GM19035 (cell line): ENCODE results near the gene CACTIN.
A peak's percentile ranks its signal among the peaks of the same experiment; 100 is the strongest.
"Not testable (repeated sequence)": the region's sequence is repeated elsewhere in the genome, so short reads cannot be mapped to it uniquely, and the experiment has no call there.

Experiments
- ATAC-seq: cut with Tn5 transposase; IDR thresholded peaks from one replicate; pipeline ENCODE4 v1.9.1; 2021; ENCODE audit not compliant: unreplicated experiment

Gene CACTIN

GRCh38 chr19:3626473-3627350, at the start of gene CACTIN:
CACTIN (minus strand) TSS chr19:3626790; CDS start chr19:3626762, 28 bp downstream.
- ATAC-seq: peak; percentile 90

- ATAC-seq: no peak
These were observed 48.4 kb upstream of the CACTIN start for GRCh38 chr19:3674784-3675543.

- no peak for ATAC-seq
These were observed 47.2 kb upstream of the CACTIN start for GRCh38 chr19:3673506-3674439.

- ATAC-seq: no peak
These were observed 46.4 kb upstream of the CACTIN start for GRCh38 chr19:3672993-3673392.

- ATAC-seq: no peak
These were observed 46.0 kb upstream of the CACTIN start for GRCh38 chr19:3672575-3672948.

GRCh38 chr19:3671680-3672574, 45.3 kb upstream of the CACTIN start:
- ATAC-seq: no peak

GRCh38 chr19:3670796-3671679, 44.4 kb upstream of the CACTIN start:
- no peak for ATAC-seq

- ATAC-seq: no peak
These were observed 43.6 kb upstream of the CACTIN start for GRCh38 chr19:3669947-3670795.

- no peak for ATAC-seq
These were observed 42.7 kb upstream of the CACTIN start for GRCh38 chr19:3669082-3669946.

- no peak for ATAC-seq
These were observed 41.9 kb upstream of the CACTIN start for GRCh38 chr19:3668331-3669081.

GRCh38 chr19:3667766-3668165, 41.2 kb upstream of the CACTIN start:
- no peak for ATAC-seq

GRCh38 chr19:3667037-3667638, 40.5 kb upstream of the CACTIN start:
- no peak for ATAC-seq

- not testable (repeated sequence) for ATAC-seq
These were observed 39.9 kb upstream of the CACTIN start for GRCh38 chr19:3666545-3666856.

GRCh38 chr19:3665681-3666544, 39.3 kb upstream of the CACTIN start:
- ATAC-seq: no peak
